ENCODE data around the gene MYO1E. TPM values are rescaled to one million over a fixed set of nuclear protein-coding genes. Genes with fewer than 3 reads are reported as not detected.

Gene MYO1E
- total and polyA plus RNA-seq, 2 of the 8 experiments (the other 6 are each of a cell fraction or from before 2014, with no cell fraction given) = 19.6 to 142 TPM

DNA sequence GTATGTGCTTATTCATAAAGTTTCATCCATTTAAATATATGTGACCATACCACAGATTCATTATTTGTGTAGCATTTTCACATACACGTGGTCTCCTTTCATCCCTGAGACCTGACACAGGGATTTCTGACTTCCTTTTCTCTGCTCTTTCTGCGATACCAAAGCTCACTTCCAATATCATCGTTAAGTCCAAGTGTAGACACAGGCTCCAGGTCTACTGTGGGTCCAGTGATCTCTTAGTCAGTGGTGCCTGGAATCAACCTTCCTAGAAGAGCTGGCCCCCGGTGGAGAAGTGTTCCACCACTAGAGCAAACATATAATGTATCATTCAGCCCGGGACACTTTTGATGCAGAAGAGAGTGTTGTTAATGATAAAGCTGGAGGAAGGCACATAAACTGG, 93.6 kb downstream of the MYO1E start:
- Histone ChIP-seq H2BK15ac (ENCODE audit: low read length) (no peak overlapping the region), H3K79me2 (ENCODE audit: control insufficient read depth in 1 of 2, insufficient read depth in 2 of 2, low read length in 2 of 2) (peaks cover 9 to 29% of the 10 kb centered on the region in 2 experiments; a peak in 3 of 4 replicates), H2AK5ac (ENCODE audit: low read depth, low read length) (no peak overlapping the region), H3K4me3 (ENCODE audit: extremely low read depth in 1 of 4, insufficient read depth in 2 of 4, low read depth in 3 of 4, low read length in 4 of 4) (no peak overlapping the region), H4K91ac (replicated peaks; ENCODE audit: insufficient read length, low read length) (no peak overlapping the region), H3K18ac (ENCODE audit: extremely low read depth, low read length) (no peak overlapping the region), H3K4ac (replicated peaks; ENCODE audit: insufficient read length, low read depth, low read length) (no peak overlapping the region), H2BK120ac (replicated peaks; ENCODE audit: low read depth, low read length) (no peak overlapping the region), H3K23me2 (ENCODE audit: low read depth, low read length) (no peaks in the 10 kb centered on the region), H2BK5ac (ENCODE audit: low read depth, low read length) (no peak overlapping the region), H3K36me3 (ENCODE audit: control insufficient read depth in 2 of 4, insufficient read depth in 4 of 4, low read length in 3 of 4) (no peaks in the 10 kb centered on the region), H2BK20ac (ENCODE audit: low read length) (no peak overlapping the region), H3K9me3 (ENCODE audit: insufficient read depth in 2 of 2, low read depth in 1 of 2, low read length in 1 of 2) (no peaks in the 10 kb centered on the region), H4K20me1 (replicated peaks in 1 of 2; ENCODE audit: control insufficient read depth in 1 of 2, insufficient read depth in 2 of 2, low read length in 2 of 2) (peaks cover 1 to 3% of the 10 kb centered on the region in 2 experiments), H4K5ac (ENCODE audit: insufficient read length, low read depth, low read length) (no peak overlapping the region), H2BK12ac (ENCODE audit: low read depth, low read length) (no peak overlapping the region), H3K4me2 (ENCODE audit: insufficient read depth in 1 of 2, low read depth in 2 of 2, low read length in 2 of 2) (no peak overlapping the region), H3K27ac (ENCODE audit: low read depth, low read length) (no peak overlapping the region), H3K14ac (ENCODE audit: insufficient read length) (no peak overlapping the region), H3K23ac (ENCODE audit: insufficient read length) (no peak overlapping the region), H3K9ac (replicated peaks in 1 of 4; ENCODE audit: extremely low read depth in 1 of 4, low read depth in 3 of 4, low read length in 3 of 4) (no peak overlapping the region), H2AFZ (ENCODE audit: low read length) (no peak overlapping the region), H4K8ac (ENCODE audit: extremely low read depth, insufficient read depth, low read length) (no peak overlapping the region), H3K27me3 (replicated peaks in 1 of 4; ENCODE audit: control insufficient read depth in 3 of 4, extremely low read depth in 1 of 4, insufficient read depth in 3 of 4, low read length in 3 of 4) (no peaks in the 10 kb centered on the region), H3K79me1 (ENCODE audit: low read depth, low read length) (no peaks in the 10 kb centered on the region; the same call in 1 of the 2 replicates), H3K56ac (replicated peaks; ENCODE audit: insufficient read length, low read depth, low read length) (no peak overlapping the region), H3K4me1 (replicated peaks in 1 of 4; ENCODE audit: control insufficient read depth in 3 of 4, insufficient read depth in 4 of 4, low read length in 3 of 4) (peaks cover 0 to 7% (median 3%) of the 10 kb centered on the region in 4 experiments; a peak in 3 of 7 replicates)
- CTCF ChIA-PET (ENCODE audit: partially characterized antibody) = interaction anchor here (0.6 to 1.7 kb wide), 3 partner anchors 14 to 105 kb away, joined by 3 to 5 read pairs (median 4); no protein-coding TSS in a partner anchor
- DNase-seq (ENCODE audit: low read depth in 1 of 2, low spot score in 2 of 2) (no peak), FAIRE-seq (no peak)
- POLR2A ChIA-PET (ENCODE audit: partially characterized antibody) = no interaction called here
- 86% methylated on average over 5 of the region's 5 CpGs; no CpG with 5 or more reads in 1 of the 2 experiments for WGBS, 2 experiments (ENCODE audit: extremely low coverage in 1 of 2, insufficient coverage in 1 of 2, insufficient read length in 1 of 2, insufficient replicate concordance in 2 of 2, low coverage in 1 of 2, low lambda C conversion rate in 2 of 2, missing lambda C conversion rate in 1 of 2)
- TF ChIP-seq PHF8 (conservative IDR thresholded peaks at IDR 0.05; ENCODE audit: low read depth, low read length) (no peak), POLR2AphosphoS5 (IDR thresholded peaks at IDR 0.05; ENCODE audit: low read depth, low read length) (no peak), EZH2 (IDR thresholded peaks at IDR 0.05; ENCODE audit: low read depth, low read length, severe bottlenecking) (no peak), EP300 (IDR thresholded peaks at IDR 0.05; ENCODE audit: borderline replicate concordance in 1 of 2, low read depth in 2 of 2, low read length in 2 of 2) (no peak), SUZ12 (IDR thresholded peaks at IDR 0.05; ENCODE audit: low read length) (no peak), POLR2A (IDR thresholded peaks at IDR 0.05; ENCODE audit: control extremely low read depth in 1 of 2, low read depth in 2 of 2, low read length in 2 of 2) (no peak), KDM4A (IDR thresholded peaks at IDR 0.05; ENCODE audit: low read depth, low read length, severe bottlenecking) (no peak), CTBP2 (IDR thresholded peaks at IDR 0.05; ENCODE audit: borderline replicate concordance, insufficient read depth, insufficient read length, low read length) (no peak), CHD1 (IDR thresholded peaks at IDR 0.05; ENCODE audit: low read depth, low read length) (no peak)
